ENCODE measurements around the gene CCR2.

The CCR2 gene

DNA sequence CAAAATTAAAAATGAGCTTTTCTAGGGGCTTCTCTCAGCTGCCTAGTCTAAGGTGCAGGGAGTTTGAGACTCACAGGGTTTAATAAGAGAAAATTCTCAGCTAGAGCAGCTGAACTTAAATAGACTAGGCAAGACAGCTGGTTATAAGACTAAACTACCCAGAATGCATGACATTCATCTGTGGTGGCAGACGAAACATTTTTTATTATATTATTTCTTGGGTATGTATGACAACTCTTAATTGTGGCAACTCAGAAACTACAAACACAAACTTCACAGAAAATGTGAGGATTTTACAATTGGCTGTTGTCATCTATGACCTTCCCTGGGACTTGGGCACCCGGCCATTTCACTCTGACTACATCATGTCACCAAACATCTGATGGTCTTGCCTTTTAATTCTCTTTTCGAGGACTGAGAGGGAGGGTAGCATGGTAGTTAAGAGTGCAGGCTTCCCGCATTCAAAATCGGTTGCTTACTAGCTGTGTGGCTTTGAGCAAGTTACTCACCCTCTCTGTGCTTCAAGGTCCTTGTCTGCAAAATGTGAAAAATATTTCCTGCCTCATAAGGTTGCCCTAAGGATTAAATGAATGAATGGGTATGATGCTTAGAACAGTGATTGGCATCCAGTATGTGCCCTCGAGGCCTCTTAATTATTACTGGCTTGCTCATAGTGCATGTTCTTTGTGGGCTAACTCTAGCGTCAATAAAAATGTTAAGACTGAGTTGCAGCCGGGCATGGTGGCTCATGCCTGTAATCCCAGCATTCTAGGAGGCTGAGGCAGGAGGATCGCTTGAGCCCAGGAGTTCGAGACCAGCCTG, 17.8 kb downstream of the CCR2 start:
- no peak overlapping the region for H3K27ac ChIP-seq

GRCh38 chr3:46372492-46373359, 18.8 kb downstream of the CCR2 start:
- no peak overlapping the region for H3K27ac ChIP-seq

More for the DNA sequence above, 17.8 kb downstream of the CCR2 start:
- TF ChIP-seq CTCF (conservative IDR thresholded peaks at IDR 0.05) (no peak), ZFX (IDR thresholded peaks at IDR 0.05) (no peak)

GRCh38 chr3:46374755-46375154, 20.8 kb downstream of the CCR2 start:
- TF ChIP-seq CTCF (conservative IDR thresholded peaks at IDR 0.05) (no peak), ZFX (IDR thresholded peaks at IDR 0.05) (no peak)
- H3K27ac ChIP-seq, result no peak overlapping the region

More at GRCh38 chr3:46372492-46373359, 18.8 kb downstream of the CCR2 start:
- TF ChIP-seq CTCF (conservative IDR thresholded peaks at IDR 0.05) (peak; percentile 58), ZFX (IDR thresholded peaks at IDR 0.05) (no peak)

- H3K27ac ChIP-seq, result no peak overlapping the region
- TF ChIP-seq ZFX (IDR thresholded peaks at IDR 0.05), result no peak
- TF ChIP-seq CTCF (conservative IDR thresholded peaks at IDR 0.05), result no peak
These were observed 21.3 kb downstream of the CCR2 start for GRCh38 chr3:46375218-46375617.

DNA sequence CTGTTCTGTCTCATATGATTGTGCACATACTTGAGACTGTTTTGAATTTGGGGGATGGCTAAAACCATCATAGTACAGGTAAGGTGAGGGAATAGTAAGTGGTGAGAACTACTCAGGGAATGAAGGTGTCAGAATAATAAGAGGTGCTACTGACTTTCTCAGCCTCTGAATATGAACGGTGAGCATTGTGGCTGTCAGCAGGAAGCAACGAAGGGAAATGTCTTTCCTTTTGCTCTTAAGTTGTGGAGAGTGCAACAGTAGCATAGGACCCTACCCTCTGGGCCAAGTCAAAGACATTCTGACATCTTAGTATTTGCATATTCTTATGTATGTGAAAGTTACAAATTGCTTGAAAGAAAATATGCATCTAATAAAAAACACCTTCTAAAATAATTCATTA, 21.9 kb downstream of the CCR2 start:
- no peak overlapping the region for H3K27ac ChIP-seq
- TF ChIP-seq ZFX (IDR thresholded peaks at IDR 0.05) (no peak), CTCF (conservative IDR thresholded peaks at IDR 0.05) (no peak)

DNA sequence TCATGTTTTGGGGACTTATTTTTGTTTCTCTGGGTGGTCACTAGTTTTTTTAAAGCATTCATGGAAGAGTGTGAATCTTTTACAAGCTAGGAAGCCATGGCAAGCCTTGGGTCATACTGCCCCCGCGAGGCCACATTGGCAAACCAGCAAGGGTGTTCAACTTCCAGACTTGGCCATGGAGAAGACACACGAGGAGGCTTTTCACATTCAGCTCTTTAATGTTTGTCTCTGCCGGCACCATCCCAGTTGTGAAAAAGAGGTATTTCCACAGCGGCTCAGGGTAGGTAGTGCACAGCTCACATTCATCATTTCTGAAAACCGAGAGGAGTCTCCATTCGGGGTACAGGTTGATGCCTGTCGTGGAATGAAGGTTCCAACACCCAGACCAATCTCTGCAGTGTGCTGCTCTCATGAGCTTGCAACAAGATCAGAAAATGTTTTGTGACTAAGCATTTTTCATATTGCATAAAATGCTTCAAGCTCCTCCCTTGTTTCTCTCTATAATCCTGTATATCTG, 24.6 kb downstream of the CCR2 start:
- no peak overlapping the region for H3K27ac ChIP-seq
- no peak for TF ChIP-seq ZFX (IDR thresholded peaks at IDR 0.05)
- TF ChIP-seq CTCF (conservative IDR thresholded peaks at IDR 0.05), result peak; percentile 87
